Right lobe of liver (tissue), 6 donors: ENCODE measurements around the gene SLCO3A1. TPM values are rescaled to one million over a fixed set of nuclear protein-coding genes. Genes with fewer than 3 reads are reported as not detected.
A peak's percentile ranks its signal among the peaks of the same experiment; 100 is the strongest.

ENCODE experiments used
- ATAC-seq, 4 donors: fragments of 200-7000 bp; cut with Tn5 transposase; one replicate each; pipeline ENCODE4 v1.9.1; 2020; ENCODE audit warnings: mild to moderate bottlenecking in 4 of 4, moderate library complexity in 4 of 4
- DNase-seq, 3 donors: peaks; one replicate each; pipeline ENCODE4 v3.0.0-alpha.2; 2020
- H3K27ac ChIP-seq, 3 donors: fragments of 200-600 bp; one replicate each; pipeline ENCODE4 v1.8.0; 2022
- H3K27me3 ChIP-seq, 2 donors: fragments of 200-600 bp; one replicate each; pipeline ENCODE4 v1.8.0; 2022
- H3K36me3 ChIP-seq, 4 donors: fragments of 200-600 bp; sonication (generic) in 1 of 4; one replicate each; pipeline versions ENCODE4 v1.5.1 to v1.8.0; 2017 to 2022; ENCODE audit warnings: control low read depth in 1 of 4
- H3K4me1 ChIP-seq, 4 donors: fragments of 200-600 bp; sonication (generic) in 1 of 4; one replicate each; pipeline versions ENCODE4 v1.5.1 to v1.8.0; 2017 to 2022; ENCODE audit warnings: control low read depth in 1 of 4
- H3K4me3 ChIP-seq, 3 donors: fragments of 200-600 bp; one replicate each; pipeline ENCODE4 v1.8.0; 2022
- H3K9me3 ChIP-seq, 4 donors: fragments of 200-600 bp; sonication (generic) in 1 of 4; one replicate each; pipeline versions ENCODE4 v1.5.1 to v1.8.0; 2017 to 2022; ENCODE audit warnings: control low read depth in 1 of 4
- CTCF ChIP-seq, 4 donors: fragments of 200-600 bp in 3 of 4; fragments of 450-650 bp in 1 of 4; IDR thresholded peaks; one replicate each; pipeline versions ENCODE4 v1.5.1 to v1.8.0; 2016 to 2022; ENCODE audit warnings: antibody characterized with exemption in 4 of 4, mild to moderate bottlenecking in 2 of 4
- POLR2A ChIP-seq: fragments of 450-650 bp; IDR thresholded peaks from one replicate; pipeline ENCODE4 v1.6.1; 2017; ENCODE audit warnings: antibody characterized with exemption, mild to moderate bottlenecking
- WGBS: methylation state at CpG from one replicate; pipeline ENCODE4 v1.1.6; 2018; ENCODE audit warnings: low coverage, low lambda C conversion rate; ENCODE audit not compliant: insufficient coverage; ENCODE audit errors: missing lambda C conversion rate; 5-methylcytosine and 5-hydroxymethylcytosine counted together
- intact Hi-C, 2 donors: fragments of 100-400 bp; cut with DNase I; formaldehyde crosslinking; loops; one replicate each; pipeline versions ENCODE4 v1.11.2 to v1.14.1; 2022
- total RNA-seq, 6 experiments: library from RNA; depleted of rRNA in 2 of 6; stranded (reverse); fragments of >200 nt in 2 of 6; fragmentation: NEBNext Ultra II Directional in 3 of 6; extraction: Animal tissue kit (Norgen Biotek cat#: 25700) in 3 of 6; gene quantifications; one replicate each; pipeline versions ENCODE4 v1.1.0 to v1.2.4, GENCODE V29; 2016 to 2023
- donor health status: DM: no; HTN: yes; CAD: no.
- donor health status: DM: no; HTN: no; CAD: no.
- donor health status: DM: no; HTN: no; CAD: no.
- donor health status: DM: no; HTN: yes; CAD: no.
- donor health status: DM: no; HTN: yes; CAD: no.

Gene SLCO3A1
- total RNA-seq, 6 experiments from 2014 or later = 2.4 to 7.7 (median 3.7) TPM

- intact Hi-C loops = no loop called here
- Histone ChIP-seq H3K27ac (no peak overlapping the region), H3K27me3 (no peaks in the 10 kb centered on the region), H3K36me3 (no peaks in the 10 kb centered on the region), H3K4me3 (no peak overlapping the region), H3K9me3 (no peaks in the 10 kb centered on the region), H3K4me1 (no peaks in the 10 kb centered on the region)
- ATAC-seq (peak; percentile 48 to 78 (median 59)), DNase-seq (no peak)
- TF ChIP-seq CTCF (IDR thresholded peaks at IDR 0.05) (no peak), POLR2A (no peak)
- WGBS = 42% methylated on average over 6 of the region's 6 CpGs
Observed at GRCh38 chr15:91861223-91861622, 7.7 kb downstream of the SLCO3A1 start.

GRCh38 chr15:91862891-91863504 is 9.5 kb downstream of the SLCO3A1 start:
- intact Hi-C loops = no loop called here
- H3K9me3 ChIP-seq = no peaks in the 10 kb centered on the region
- no peak overlapping the region for H3K27ac ChIP-seq
- TF ChIP-seq CTCF (IDR thresholded peaks at IDR 0.05) (no peak), POLR2A (no peak)
- no peaks in the 10 kb centered on the region for H3K4me1 ChIP-seq
- H3K36me3 ChIP-seq = no peaks in the 10 kb centered on the region
- H3K4me3 ChIP-seq = no peak overlapping the region
- WGBS = 71% methylated on average over 2 of the region's 5 CpGs
- ATAC-seq (no peak), DNase-seq (no peak)
- H3K27me3 ChIP-seq = no peaks in the 10 kb centered on the region

GRCh38 chr15:91863621-91864255 is 10.2 kb downstream of the SLCO3A1 start:
- no peak overlapping the region for H3K4me3 ChIP-seq
- intact Hi-C loops = no loop called here
- no peaks in the 10 kb centered on the region for H3K27me3 ChIP-seq
- DNase-seq = no peak
- no peaks in the 10 kb centered on the region for H3K4me1 ChIP-seq
- TF ChIP-seq POLR2A (no peak), CTCF (IDR thresholded peaks at IDR 0.05) (no peak)
- no peaks in the 10 kb centered on the region for H3K9me3 ChIP-seq
- no peak for ATAC-seq
- no peak overlapping the region for H3K27ac ChIP-seq
- 69% methylated on average over 5 of the region's 7 CpGs for WGBS
- H3K36me3 ChIP-seq = no peaks in the 10 kb centered on the region

GRCh38 chr15:91864664-91865063 is 11.2 kb downstream of the SLCO3A1 start:
- no peaks in the 10 kb centered on the region for H3K27me3 ChIP-seq
- no peaks in the 10 kb centered on the region for H3K36me3 ChIP-seq
- DNase-seq (no peak), ATAC-seq (peak in 1 of 4 donors; percentile 17)
- no peak overlapping the region for H3K27ac ChIP-seq
- WGBS = 49% methylated on average over 4 of the region's 9 CpGs
- TF ChIP-seq POLR2A (no peak), CTCF (IDR thresholded peaks at IDR 0.05) (no peak)
- H3K4me1 ChIP-seq = no peaks in the 10 kb centered on the region
- intact Hi-C loops = no loop called here
- no peaks in the 10 kb centered on the region for H3K9me3 ChIP-seq
- H3K4me3 ChIP-seq = no peak overlapping the region
